Daoy (cell line): Measurements from ENCODE around the gene NLGN1. TPM values are rescaled to one million over a fixed set of nuclear protein-coding genes. Genes with fewer than 3 reads are reported as not detected.

Experiments used
- DNase-seq: peaks from one replicate; pipeline ENCODE4 v3.0.0-alpha.2; 2015; ENCODE audit warnings: low read depth
- total RNA-seq: library from RNA; depleted of rRNA; stranded (reverse); fragments of >200 nt; shearing (Covaris generic); gene quantifications from 2 replicates; pipeline ENCODE4 v1.2.3, GENCODE V29; 2014

Gene NLGN1
- total RNA-seq, 1 experiment from 2014 or later, result 12.1 TPM

DNA sequence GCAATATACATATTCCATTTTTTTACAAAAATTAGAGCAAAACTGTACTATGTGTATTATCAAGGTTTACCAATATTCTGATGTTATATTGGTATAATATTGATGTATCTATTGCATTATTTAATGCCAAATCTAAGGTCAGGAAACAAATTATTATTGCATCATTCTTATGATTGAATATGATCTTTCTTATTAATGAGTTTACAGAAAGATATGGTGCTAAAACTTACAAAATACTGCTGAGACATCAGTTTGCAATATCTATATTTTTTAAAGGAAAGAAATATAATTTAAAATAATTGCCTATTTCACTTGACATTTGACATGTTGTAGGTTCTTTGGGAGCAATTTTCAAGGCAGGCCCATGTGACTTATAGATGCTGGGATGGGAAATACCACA, 357.6 kb downstream of the NLGN1 start:
- DNase-seq, result no peak

DNA sequence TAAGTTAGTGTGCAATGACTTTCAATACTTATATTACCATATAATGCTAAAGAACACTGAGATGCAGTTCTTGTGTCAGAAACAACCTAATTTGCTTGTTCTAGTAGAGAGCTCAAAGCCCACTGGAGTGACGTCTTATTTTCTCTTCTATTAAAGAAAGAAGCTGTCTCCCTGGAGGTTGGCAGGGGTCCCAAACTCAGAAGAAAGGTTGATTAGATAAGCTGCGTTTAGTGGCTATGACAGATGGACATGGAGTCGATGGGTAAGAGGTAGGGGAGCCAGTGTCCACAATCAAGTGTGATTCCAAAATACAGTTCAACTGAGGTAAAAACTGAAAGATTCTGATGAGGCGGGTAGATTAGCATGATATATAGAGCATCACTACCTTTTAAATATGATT, 363.6 kb downstream of the NLGN1 start:
- no peak for DNase-seq

DNA sequence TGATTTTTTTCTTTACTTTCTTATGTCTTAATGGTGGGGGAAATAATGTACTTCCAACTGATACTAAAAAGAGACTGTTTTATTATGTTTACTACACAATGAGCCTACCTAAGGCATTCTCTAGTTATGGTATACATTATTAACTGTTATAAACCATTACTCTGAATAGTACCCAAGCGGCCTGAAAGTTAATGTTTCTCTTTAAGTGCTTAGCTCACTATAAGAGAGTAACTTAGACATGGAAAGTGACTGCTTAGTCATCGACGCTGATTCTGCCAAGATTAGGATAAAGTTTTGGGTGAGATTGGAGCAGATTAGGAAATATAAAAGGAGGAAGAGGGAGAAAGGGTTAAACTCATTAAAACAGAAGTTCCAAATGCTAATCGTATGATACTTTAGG, 365.0 kb downstream of the NLGN1 start:
- no peak for DNase-seq

DNA sequence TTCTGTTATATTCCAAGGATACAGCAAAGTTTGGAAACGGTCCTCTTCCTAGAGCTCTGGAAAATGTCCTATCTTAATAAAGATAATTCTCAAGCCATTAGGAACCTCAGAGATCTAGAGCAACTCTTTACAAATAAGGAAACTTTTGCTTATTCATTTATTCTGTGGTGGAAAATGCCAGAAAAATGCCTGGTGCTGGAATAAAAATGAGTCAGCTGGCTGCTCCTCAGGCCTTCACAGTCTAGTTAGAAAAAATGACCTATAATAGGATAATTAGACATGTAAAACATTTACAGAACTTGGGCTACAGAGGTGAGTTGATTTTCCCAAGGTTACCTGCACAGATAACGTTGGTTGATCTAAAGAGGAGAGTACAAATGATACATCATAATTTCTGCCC, 372.5 kb downstream of the NLGN1 start:
- no peak for DNase-seq

DNA sequence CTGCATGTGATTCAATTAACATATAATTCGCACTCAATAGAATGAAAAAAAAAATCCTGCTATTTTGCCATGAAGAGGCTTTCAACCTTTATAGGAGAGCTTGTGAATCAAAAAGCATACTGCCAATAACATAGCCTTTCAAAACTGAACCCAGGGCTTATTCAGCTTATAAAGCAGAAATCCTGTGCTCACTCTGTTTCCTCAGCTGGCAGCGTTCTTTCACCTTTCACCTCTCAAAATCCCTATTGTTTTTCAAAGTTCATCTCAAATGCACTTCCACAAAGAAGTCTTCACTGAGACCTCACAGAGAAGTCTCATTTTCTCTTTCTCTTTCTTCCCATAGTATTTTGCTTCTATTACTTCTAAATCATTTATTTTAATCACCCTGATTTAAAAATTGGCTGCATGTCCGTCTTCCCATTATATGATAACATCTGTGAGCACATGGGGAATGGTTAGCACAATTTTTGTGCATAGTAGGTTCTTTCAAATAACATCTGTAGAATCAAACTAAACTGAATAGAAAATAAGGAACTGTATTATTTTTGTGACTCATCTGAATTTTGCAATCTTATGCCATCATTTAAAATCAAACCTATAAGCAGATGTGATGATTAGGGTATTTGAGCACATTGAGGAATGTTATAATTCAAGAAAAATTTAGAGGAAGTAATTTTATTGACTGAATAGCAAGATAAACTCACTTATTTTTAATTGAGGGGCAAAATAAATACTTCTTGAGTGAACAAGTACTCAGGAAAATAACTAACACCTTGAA, 373.4 kb downstream of the NLGN1 start:
- DNase-seq, result no peak

DNA sequence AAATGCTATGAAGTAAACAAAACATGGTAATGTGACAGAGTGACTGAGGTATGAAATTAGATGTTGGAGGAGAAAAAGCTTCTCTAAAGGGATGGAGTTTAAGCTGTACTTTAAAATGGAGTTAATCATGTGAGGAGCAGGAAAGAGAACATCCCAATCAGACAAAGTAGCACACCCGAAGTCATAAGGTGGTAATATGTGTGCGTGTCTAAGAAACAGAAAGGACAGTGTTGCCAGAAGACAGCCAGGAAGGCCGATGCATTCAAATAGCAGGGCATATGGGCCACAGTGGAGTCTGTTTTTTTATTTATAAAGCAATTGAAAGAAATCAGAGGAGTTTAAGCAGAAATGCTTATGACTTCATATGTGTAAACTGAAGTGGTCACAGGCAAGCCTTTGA, 376.3 kb downstream of the NLGN1 start:
- DNase-seq, result no peak

DNA sequence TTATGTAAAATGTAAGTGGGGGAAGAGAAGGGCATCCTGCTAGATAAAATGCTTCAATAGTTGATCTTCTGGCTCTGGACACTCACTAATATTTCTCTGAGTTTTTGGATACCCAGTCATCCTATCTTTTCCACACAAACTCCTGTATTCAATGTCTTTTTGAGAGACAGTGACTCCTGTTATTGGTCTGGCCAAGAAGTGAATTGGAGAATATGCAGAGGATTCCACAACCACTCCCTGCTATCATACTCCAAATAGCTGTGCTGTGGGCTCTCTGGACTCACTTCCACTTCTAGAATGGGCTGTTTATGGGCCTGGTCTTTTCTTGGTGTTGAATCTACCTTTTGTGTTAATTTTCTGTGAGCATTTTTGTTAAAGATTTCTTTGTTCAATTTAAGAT, 376.8 kb downstream of the NLGN1 start:
- DNase-seq, result no peak

DNA sequence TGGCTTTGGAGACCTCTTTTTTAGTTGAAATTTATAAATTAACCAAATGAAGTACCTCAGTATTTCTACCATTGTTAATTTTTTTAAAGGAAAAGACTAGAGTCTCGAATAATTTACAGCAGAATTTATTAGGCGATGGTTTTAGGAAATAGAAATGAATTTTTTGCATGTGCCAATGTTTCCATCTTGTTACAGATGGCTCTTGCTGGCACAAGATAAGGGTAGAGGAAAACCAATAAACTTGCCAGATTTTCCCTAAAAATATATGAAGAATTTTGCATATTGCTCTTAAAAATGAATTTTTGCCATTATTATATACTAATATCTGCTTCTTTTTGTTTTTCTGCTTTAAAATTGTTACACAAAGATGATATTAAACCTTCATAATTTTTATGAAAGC, 380.7 kb downstream of the NLGN1 start:
- DNase-seq, result no peak

DNA sequence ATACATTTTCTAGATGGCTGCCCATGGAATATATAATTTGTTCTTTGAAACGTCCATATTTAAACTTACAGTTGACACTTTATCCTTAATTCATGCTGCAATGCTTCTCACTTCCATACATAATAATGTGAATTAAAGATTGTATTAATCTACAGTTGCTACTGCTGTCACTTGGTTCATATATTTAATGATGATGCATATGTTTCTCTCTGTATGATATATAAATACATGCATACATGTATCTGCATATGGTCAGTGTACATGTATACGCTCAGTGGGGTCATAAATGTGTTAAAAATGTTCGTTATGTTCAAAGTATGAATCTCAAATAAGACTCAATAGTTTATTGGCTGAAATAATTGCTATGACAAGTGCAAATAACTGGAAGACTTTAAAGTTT, 382.5 kb downstream of the NLGN1 start:
- no peak for DNase-seq

DNA sequence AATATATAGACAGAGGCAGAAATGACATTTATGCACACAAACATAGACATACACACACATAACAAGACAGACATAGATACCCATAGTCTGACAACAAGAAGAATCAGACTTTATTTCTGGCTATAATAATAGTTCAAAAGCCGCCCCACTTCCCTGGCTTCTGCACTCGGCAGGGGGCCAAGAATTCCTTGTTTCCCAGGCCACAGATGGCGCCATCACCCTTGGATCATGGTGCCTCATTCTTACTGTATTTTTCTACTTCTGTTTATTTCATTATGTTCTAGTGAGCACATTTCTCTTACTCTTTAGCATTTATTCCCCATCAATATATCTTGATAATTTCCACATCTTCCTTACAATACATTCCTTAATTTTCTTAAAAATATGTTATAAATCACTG, 387.5 kb downstream of the NLGN1 start:
- peak; percentile 59 for DNase-seq

DNA sequence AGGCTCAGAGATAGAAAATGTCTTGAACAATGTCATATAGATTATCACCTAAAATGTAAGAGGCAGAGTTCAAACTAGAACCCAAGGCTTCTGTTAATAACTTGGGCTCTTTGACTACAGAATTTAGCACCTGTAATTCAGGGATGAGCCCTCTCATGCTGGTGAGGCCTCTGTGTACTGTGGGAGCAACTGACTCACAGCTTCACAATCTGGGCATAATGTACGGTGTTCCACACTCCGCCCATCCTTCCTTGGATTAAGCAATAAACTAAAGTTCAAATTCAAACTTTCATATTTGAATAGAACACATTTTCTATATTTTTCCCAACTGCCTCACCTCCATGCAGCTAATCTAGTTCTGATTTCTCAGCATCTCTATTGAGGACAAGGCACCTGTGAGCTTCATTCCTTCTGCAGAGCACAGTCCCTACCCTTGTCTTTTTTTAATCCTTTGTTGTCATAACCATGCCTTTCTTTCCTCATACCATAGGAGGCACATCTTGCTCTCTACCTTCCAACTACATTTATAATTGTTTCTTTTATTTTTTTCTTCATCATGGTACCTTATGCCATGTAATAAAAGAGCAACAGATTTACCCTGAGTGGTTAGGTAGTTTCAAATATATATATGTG, 392.1 kb downstream of the NLGN1 start:
- no peak for DNase-seq

DNA sequence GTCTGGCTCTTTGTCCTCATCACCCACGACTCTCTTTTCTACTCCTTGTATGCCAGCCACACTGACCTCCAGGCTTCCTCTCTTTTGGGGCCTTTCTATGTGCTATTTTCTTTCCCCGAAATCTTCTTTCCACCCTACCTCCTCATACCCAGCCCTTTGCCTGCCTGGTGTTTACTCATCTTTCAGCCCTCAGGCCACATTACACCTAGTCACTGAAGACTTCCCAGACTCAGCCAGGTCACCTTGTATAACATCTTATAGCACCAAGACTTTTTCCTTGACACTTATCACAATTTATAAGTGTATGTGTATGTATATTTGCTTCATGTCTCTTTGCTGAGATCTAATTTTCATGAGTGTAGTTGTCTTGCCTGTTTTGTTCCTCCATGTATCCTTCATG, 396.4 kb downstream of the NLGN1 start:
- no peak for DNase-seq

DNA sequence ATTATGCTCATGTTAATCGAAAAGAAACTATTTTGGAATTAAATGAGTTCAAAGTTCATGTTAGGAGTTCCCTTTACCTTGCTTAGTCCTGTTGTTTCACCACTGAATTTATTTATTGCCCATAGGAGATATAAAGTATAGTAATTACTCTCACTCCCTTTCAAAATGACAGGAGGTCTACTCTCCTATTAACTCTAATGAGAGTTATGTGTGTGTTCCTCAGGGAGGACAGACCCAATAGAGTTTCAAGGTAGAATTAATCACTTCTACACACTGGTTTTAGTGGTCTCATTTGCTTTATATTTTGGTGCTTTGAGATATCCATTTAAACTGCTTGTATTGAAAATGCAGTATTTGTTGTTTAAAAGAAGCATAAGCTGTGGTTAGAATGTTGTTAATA, 398.9 kb downstream of the NLGN1 start:
- DNase-seq, result no peak

DNA sequence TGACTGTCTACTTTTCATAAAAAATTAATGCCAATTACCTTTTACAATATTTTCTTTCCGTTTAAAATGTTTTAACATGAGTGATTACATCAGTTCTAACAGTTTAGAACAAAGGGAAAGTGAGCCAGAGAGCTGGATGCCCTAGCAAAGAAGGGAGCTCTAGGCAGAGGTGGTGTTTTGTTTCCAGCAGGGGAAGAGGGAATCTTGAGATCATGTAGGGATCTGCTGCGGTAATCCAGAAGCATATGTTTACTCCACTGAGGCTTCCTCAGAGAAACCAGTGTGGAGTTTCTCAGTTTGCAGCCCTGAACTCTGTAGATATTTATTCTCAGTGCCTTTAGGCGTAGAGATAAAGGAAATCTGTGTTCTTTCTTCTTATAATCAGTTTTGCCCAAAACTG, 399.3 kb downstream of the NLGN1 start:
- DNase-seq, result no peak

DNA sequence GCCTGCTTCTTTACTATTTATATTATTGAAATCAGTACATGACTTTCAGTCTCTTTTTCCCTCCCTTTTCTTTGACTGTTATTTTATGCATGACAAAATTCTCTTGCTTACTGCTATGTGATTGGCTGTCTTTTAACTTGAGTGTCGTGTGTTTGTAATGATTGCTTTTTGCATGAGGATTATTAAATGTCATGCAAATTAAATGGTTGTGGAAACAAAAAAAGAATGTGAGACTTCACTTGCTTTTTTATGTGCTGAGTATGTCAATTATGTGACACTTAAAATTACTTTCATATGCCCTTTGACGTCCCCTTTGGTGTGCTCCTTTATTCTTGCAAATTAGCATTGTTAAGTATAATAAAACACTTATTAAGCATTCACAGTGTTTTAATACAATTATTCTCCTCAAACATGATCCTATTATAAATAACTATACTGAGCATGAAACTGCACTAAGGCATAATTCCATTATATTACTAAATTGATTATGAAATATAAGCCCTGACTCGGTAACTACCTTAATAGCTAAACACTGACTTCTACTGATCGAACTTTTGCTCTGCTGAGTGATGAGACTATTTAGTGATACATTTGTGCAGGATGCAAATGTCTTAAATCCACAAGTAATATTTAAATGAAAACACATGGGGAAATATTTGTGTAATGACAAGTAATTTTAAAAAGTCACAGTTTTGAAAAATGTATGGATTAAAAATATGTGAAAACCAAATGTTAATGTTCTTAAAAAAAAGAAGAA, 401.7 kb downstream of the NLGN1 start:
- no peak for DNase-seq

DNA sequence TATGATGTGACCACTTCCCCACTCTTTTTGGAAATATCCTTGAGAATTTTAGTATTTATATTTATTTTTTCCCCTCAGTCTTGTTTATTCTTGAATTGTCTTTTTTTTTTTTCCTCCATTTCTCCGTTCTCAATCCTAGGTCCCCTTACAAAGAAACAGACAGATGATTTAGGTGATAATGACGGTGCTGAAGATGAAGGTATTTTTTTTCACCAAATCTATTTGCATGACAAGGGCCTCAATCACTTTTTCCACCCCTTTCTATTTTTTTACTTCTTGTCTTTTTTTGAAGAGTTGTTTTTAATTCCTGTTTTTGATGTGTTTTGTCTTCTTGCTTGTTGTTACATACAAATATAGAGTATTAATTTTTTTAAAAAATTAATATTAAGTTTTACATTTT, 402.6 kb downstream of the NLGN1 start:
- DNase-seq, result no peak

DNA sequence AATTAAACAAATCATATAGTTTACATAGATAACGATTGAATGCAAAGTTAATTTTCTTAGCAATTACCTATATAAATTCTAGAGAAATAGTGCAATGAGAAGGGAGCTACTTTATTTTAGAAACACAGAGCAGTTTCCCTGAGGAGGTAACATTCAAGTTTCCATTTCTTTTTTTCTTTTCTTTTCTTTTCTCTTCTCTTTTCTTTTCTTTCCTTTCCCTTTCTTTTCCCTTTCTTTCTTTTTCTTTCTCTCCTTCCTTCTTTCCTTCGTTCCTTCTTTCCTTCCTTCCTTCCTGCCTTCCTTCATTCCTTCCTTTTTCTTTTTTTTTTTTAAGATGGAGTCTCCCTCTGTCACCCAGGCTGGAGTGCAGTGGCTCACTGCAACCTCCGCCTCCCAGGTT, 417.3 kb downstream of the NLGN1 start:
- no peak for DNase-seq

DNA sequence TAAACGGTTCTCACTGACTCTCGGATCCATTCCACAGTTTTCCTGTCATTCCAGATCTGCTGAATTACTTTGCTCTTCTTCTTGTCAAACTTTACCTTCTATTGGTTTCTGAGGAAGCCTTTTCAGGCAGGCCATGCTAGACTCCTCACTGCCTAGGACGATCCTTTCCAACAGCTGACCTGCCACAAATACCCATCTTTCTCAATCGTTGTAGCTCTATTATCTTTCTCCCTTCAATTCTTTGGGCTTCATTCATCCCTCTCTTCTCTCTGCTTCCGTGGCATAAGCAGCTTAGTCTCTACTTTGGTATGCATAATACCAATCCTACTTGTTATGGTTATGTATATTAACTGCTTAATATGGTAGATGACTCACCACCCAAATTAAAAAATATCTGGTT, 421.8 kb downstream of the NLGN1 start:
- no peak for DNase-seq

DNA sequence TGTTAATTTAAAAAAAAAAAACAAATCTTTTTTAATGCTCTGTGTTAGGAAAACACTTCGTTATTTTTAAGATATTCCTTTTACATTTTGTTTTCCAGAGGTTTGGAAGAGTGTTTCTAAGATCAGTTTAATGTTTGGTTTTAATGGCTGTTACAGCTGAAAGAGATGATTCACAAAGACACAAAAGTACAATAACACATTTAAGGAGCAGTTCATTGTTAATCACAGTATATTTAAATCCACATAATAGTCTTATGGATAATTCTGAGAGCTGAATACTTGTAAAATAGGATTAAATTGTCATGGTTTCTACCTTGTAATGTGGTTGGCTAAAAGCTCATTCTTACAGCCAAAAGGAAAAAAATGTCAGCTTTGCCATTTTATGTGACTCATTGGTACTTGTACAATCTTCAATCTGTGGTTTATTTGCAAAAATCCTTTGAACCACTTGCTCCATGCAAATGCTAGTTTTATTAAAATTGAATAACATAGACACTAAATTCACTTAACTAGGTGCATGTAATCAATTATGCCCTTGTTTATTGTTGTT, 426.4 kb downstream of the NLGN1 start:
- DNase-seq, result no peak

DNA sequence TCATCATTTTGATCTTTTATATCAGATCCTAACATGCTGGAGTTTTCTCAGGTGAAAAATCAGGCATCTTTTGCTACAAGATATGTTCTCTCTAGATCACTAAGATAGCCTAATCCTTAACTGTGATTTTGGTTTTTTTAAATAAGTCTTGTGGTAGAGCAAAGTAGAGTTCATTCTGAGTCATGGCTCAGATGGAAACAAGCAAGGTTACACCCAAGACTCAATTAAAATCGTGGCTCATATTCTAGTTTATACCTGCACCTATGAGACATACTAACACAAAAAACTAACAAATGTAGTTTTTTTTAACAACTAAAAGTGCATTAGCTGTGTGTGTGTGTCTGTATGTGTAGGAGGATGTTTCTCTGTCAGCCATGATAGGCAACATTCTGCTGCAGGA, 428.2 kb downstream of the NLGN1 start:
- peak; percentile 37 for DNase-seq

DNA sequence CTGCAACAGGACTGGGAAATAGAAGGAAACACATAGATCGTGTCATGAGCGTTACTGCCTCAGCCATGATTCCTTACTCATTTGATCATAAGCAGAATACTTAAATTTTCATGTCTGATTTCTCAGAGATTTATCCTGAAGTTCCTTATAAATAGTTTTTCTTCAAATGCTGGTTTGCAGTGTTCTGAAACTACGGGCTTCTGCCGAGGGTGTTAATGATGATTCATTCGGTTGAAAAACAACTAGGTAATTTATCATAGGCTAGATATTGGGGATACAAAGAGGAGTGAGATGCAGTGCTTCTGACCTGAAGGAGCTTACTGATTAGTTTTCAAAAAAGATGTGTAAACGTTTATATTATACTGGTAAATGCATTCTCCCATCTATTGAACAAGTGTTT, 428.9 kb downstream of the NLGN1 start:
- no peak for DNase-seq

DNA sequence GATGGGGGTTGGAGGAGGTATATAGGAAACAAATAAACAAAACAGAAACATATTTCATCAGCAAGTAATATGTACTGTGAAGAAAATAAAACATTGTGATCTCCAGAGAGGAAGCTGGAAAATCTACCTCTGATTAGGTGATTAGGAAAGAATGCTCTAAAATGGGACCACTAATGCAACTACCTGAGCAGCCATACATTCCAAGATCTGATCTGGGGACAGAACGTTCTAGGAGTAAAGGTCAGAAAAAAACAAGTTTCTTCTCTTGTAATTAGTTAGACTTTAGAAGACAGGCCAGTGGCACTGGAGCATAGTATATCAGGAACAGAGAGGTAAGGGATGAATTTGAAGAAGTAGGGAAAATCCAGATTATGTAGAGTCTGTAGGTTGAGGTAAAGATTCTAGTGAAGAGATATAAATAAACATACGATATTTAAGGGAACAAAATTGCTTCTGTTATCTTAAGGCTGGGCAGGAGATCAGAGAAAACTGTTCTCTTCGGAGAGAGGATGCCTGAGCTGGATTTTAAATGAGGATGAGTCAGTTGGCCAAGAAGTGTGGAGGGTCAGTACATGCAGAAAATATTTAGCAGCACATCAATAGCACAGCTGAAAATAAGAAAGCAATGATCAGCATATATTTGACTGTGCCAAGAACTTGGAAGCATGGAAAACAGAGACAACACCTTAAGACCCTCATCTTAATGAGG, 429.5 kb downstream of the NLGN1 start:
- peak; percentile 30 for DNase-seq
